HG03097 (cell line): Measurements from ENCODE around the gene ANKS1B.

Source experiments
- ATAC-seq: cut with Tn5 transposase; IDR thresholded peaks from one replicate; pipeline ENCODE4 v1.9.1; 2021; ENCODE audit not compliant: unreplicated experiment, low FRiP score

Gene ANKS1B

DNA sequence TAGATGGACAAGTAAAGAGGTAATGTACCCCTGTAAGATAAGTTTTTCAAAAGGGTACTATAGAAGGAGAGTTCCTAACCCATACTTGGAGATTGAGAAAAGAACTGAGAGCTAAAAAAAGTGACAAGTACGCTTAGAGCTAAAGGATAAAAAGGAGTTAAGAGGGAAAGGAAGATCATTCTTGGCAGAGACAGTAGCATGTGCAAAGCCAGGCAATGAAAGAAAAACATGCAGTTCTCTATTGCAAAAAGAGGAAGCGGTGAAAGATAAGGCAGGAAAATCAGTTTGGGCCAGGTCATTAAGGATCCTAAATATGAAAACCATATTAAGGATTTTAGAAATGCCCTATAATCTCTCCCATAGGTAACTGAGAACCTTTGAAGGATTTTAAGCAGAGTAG, 837.6 kb downstream of the ANKS1B start:
- ATAC-seq: no peak

DNA sequence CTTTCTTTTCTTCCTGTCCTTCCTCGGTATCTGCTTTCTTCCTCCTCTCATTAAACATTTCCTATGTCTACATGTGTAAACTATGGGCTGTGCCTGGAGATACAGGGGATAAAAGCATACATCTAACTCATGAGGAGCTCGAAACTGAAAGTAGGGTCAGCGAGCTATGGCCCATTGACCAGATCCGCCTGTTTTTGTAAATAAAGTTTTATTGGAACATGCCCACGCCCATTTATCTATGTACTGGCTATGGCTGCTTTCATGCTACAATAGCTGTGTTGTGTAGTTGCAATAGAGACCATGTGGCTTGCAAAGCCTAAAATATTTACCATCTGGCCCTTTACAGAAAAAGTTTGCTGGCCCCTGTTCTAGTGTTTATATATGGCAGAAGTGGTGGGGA, 838.0 kb downstream of the ANKS1B start:
- ATAC-seq: no peak

DNA sequence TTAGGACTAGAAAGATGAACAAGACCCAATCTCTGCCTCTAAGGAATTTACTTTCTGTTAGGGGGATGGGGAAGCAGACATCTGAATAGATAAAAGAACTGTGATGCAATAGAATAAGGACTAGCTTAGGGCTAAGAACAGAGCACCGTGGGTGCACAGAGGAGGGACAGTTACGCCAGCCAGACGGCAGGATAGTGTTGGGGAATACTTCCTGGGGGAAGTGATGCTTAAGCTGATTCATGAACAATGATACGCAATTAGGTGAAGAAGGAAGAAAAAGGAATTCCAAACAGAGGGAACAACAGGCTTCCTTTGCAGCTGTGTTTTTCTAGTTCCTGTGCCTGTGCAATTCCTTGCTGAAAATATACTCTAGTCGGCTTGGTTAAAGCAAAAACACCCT, 838.6 kb downstream of the ANKS1B start:
- ATAC-seq: no peak

DNA sequence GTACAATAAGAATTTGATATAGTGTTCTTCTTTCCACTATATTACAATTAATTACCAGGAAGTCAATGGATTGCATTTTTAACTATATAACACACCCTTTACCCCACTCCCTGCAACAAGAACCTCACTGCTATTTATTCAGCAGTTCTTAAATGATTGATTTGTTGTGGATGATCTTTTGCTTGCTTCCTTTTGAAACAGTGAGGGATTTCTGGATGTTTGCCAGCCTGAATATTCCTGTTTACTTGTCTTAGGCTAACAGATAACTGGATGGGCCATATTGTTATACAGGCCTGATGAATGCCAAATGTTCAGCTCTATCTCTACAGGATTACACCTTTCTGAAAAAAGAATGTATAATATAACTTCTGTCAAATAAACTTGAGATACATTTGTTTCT, 842.1 kb downstream of the ANKS1B start:
- ATAC-seq: no peak

DNA sequence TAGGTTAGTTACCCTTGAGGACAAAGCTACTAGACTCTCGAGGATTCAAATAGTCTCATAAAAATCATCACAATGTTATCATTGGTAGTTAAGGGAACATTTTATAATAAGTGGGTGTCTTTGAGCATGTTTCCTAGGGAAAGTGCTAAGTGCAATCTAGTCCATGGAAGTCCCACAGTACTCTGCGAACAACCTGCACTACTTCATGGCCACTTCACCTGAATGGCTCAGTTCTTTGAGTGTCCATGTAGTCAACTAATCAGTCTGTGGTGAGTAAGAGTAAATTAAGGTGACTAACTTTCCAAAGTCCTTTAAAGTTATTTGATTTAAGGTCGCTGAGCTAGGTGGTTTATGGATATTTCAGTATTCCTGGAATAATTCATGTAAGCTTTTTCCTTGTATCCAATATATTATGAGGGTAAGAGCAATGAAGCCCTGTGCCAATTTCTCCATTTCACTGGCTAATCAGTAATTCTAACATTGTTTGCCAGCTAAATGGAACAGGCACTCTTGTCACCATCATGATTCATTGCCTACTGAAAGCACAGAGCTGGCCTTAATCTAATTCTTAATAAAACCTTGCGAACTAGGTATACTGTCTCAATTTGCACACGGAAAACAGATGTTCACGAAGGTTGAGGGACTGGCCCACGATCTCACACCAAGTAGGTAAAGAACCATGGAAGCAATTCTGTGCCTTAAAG, 844.6 kb downstream of the ANKS1B start:
- ATAC-seq: no peak

DNA sequence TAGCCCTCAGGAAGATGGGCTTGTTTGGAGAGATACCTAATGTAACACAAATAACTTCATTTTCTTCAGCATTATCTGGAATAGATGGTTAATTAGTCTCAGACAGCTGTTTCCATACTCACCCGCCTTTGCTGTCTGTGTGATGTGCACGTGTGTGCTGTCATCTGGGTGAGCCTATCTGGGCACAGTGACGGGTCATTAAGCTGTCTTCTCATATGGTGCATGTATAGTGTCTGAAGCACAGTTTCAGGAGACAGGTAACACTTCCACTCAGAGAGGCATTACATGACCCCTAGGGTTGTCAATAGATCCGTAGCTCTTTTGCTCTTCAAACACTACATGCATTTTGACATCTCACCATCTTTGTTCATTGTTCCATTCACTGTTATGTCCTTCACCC, 846.3 kb downstream of the ANKS1B start:
- no peak for ATAC-seq

DNA sequence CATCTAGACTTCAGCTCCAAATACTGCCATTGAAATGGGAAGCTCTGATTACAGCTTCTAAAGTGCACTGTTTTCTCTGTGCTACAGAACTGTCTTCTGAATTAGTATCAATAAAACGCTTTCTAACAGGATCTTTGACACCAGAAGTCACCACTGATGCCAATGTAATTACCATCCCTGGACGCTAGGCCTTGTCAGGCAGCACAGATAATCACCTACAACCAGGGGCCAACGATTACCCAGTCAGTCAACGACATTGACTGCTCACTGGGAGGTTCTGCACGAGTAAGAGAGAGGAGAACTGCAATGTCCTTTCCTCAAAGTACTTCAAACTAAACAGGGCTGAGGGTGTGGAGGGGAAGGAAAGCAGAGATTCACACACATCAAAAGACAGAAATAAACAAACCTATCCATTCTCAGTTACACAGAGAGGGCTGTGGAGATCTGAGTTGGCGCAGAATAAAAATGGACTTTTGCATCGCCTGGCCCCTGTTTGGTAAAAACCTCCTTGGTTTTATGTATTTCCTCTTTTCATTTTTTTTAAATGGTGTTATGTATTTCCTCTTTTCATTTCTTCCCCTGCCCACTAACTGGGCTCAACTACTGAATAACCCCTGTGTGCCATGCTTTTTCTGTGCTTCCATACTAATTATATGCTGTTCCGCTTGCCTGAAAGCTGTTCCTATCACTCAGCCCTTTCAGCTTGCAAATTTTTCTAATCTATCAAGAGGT, 847.4 kb downstream of the ANKS1B start:
- no peak for ATAC-seq

DNA sequence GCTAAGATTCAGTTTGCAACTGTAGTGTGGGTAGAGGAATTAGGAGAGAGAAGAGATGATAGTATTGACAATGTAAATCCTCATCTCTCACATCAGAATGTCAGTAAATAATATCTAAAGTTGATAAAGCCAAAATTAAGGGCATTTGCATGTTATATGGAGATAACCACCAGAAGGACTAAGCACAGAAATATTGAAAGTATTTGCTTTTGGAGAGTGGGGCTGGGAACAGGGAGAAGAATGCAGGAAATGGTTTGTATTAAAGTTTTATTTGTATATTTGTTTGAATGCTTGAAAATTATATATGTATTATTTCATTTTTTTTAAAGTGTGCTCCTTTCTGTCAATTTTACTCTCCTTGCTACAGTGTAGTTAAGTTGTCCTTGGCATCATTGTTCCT, 848.2 kb downstream of the ANKS1B start:
- no peak for ATAC-seq

DNA sequence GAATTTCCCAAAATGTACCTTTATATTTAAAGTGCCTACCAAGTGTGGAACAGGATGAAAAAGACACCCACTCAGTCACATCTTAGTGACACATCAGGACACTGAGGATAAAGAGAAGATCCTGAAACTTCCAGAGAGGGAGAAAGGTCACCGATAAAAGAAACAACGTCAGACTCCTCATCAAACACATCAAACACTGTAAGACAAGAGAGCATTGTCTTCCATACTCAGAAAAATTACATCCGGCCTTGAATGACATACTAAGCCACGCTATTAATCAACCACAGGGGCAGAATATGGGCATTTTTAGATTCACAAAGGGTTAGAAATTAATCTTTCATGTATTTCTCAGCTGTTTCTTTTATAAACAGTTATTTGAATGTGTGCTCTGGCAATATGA, 849.4 kb downstream of the ANKS1B start:
- no peak for ATAC-seq

DNA sequence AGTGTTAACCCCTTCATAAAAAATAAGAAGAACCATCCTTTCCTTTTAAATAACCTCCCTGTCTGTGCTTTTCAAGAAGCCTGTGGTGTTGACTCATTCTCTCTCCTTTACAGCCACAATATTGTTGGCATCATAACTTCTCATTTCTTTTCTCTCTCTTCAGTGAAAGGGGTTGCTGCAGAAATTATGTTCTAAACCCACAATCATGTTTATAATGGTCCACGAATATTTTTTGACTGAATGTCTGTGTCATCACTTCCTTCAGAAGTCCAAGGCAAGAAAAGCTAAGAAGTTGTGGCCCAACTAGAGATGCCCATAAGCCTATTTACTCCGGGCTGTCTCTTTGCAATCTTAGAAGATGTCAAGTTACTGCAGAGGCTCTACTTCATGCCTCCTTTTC, 851.3 kb downstream of the ANKS1B start:
- no peak for ATAC-seq

DNA sequence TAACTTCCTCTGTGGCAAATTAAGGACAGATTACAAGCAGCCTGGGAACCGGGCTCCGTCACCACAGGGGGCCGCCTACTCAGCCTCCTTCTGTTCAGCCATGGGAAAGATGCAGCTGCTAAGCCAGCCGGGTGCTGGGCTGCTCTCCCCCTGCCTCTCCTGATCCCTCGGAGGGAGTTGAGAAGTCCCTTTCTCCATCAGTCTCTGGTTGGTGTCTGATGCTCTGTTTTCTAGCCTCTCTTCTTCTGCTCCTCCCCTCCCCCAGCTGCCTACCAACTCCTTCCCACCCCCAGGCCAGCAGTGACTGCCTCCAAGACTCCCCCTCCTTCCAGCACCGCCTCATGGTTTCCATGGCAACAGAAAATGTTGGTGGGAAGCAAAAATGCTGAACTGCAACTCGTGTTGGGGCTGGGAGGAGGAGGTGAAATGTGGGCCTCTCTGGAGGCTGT, 853.0 kb downstream of the ANKS1B start:
- ATAC-seq: no peak

DNA sequence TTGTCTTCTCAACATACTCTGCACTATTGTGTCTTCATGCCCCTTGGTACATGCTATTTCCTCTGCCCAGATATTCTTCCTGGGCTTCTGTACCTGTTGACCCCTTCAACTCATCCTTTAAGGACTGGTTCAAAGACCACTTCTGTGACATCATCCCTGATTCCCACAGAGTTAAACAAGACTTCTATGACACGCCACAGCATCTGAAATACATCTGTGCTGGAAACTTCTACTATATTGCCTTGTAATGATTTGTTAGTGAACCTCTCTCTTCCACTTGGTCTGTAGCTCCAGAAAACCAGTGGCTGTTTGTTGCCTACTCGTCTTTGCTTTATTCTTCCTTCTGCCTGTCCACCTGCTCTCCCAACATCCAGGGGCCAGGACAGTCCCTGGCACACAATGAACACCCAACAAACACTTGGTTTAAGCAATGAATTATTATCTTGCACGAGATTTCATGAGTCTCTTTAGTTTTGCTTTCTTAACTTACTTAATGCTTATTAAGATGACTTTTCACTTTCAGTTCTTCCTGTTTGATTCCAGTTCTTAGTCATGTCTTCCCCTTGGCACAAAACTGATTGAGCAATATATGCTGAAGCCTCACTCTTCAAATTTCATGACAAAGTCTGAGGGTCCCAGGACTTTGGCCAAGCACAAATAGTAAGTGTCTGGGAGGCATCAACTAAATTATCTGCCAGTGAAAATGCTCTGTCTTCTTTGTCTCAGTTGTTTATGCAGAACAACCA, 853.8 kb downstream of the ANKS1B start:
- peak; percentile 99 for ATAC-seq

DNA sequence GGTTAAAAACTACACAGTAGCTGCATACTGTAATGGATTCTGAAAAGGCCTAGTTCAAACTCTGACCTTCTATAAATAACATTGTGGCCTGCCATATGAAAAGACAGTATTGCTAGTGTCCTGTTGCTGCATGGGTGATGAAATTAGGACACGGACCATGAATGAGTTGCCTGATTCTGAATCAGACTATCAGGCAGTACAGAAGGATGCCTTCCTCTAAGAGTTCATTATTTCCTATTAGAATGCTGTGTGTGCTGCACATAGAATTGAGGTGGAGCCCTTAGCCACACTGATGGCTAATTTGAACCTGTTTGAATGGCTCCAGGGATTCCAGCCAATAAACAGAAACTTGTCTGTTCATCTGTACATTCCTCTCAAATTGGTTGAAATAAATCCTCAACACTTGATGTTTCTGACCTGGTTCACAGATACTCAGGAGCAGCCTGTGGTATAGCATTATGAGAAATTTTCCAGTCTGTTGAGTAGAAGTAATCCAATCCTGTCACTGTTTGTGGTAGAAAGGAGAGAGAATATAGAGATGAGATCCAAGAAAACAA, 856.4 kb downstream of the ANKS1B start:
- no peak for ATAC-seq

DNA sequence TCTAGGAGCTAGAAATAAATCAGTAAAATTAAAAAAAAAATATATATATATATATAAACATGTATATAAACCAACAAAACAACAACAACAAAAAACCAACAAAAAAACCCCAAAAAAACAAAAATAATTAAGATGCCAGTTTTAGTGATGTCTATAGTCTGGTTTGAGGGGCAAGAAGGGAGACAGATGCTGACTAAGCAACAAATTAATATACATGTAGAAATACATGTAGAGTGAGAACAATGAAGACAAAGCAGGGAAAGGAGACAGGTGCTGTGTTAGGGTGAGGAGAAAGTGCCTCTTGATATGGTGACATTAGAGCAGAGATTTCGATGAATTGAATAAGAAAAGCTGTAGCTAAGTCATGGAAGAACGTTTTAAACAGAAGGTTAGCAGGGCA, 861.8 kb downstream of the ANKS1B start:
- no peak for ATAC-seq

DNA sequence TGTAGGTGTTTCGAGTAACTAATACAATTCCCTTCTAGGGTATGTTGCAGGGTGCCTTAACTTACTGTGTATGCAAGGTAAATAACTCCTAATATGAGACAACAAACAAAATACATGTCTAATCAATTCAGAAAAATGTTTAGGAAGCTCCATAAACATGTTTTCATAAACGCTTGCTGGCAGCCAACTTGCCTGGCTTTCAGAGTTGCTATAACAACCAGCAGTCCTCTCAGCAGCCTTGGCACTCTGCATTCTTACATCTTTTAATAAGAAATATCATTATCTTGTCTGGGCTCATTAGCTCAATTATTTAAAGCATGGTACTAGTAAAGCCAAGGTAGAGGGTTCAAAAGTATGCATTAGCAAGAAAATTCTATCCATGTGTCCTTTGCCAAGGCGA, 862.2 kb downstream of the ANKS1B start:
- no peak for ATAC-seq

DNA sequence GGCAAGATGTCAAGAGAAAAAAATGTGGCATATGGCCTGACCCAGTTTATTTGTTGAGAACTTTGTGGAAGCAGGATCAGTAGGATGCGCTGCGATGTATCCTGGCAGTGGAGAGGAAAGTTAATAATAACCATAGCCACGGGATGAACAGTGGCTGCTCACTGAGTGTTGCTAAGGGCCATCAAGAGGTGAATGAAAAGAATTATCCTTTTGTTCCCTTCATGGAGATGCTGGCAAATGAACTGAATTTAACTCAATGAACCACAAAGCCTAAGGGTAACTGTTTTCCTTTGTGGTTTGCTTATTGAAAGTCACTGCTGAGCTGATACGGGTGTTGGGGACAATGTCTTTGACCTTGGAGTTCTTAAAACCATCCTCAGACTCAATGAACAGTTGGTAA, 863.2 kb downstream of the ANKS1B start:
- no peak for ATAC-seq

DNA sequence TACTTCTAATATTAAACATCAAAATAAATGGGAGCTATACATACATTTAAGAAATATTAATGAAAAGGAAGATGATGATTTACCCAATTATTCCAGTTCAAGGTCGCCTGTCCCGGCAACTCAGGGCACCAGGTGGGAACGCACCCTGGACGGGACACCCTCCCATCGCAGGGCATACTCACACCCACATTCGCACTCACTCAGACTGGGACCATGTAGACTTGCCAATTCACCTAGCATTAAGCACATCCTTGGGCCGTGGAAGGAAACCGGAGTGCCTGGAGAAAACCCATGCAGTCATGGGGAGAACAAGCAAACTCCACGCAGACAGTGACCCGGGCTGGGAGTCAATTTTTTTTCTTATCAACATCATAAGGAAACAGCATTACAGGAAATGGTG, 864.8 kb downstream of the ANKS1B start:
- ATAC-seq: no peak

DNA sequence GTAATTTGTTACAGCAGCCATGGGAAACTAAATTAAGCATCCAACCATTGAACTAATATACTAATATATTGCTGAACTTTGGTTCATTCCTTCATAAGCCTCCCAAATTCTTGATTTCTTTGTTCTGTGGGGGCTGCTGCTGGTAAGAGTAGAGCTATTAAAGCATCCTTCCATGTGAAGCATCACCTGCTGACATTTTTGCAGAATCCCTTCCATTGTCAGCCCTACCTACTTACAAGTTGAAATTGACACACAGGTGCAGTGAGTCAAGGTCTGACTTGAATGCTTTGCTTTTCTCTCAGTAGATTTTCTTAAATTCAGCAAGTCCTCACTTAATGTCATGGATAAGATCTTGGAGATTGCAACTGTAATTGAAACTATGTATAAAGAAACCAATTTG, 865.3 kb downstream of the ANKS1B start:
- no peak for ATAC-seq

DNA sequence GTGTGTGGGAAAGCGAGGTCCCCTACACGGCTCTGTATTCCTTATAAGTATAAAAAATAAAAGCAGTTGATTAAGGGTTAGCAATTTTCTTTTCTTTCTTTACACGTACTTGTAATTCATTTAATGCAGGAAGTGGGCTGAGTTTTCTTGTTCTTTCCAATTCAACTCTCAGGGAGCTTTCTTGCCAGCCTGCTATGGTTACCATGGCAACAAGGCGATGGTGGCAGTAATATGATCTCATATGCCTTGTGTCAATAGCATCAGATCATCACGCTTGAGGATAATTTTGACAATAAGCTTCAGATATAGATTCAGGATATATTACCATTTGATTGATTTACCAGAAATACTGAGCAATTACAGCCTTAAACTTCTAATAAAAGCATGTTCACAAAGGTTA, 873.1 kb downstream of the ANKS1B start:
- no peak for ATAC-seq

DNA sequence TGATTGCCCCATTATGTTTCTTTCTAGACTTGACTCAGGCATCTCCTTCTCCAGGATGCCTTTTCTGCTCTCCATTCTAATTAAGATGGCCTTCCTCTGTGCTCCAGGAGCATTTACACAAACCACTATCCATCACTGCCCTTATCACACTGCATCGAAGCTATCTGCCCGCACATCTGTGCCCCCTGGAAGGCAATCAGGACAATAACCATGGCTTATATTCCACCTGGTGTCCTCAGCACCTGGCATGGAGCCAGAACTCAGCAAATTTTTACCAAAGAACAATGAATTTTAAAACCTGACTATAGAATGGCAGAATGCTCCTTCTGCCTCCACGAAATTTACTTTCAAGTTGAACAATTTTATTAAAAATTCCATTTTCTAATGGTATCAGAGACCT, 873.9 kb downstream of the ANKS1B start:
- no peak for ATAC-seq

DNA sequence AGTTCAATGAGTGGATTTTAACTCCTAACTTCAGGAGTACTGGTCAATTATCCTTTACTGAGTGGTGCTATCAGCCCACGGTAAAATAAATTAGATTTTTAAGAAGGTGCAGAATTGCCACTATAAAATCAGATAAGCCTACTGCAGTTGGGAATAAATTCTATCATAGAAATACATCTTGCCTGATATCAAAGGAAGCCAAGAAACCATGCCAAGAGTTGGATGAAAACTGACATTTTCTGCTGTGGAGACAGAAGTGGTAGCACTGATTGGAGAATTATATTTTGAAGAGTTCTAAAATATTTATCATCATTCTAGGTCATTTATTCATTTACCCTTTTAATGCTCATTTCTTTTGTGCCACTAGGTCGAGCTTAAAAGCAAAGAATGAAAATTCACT, 874.5 kb downstream of the ANKS1B start:
- no peak for ATAC-seq
